Nephron progenitor cell (in vitro differentiated cells): Measurements from ENCODE around the gene TRPC1.
A peak's percentile ranks its signal among the peaks of the same experiment; 100 is the strongest.

ENCODE experiments used
- DNase-seq: peaks from one replicate; pipeline ENCODE4 v3.0.0; 2021
- H3K27ac Mint-ChIP-seq: 2 replicates; pipeline ENCODE4 v1.8.0; 2021; ENCODE audit warnings: mild to moderate bottlenecking, moderate library complexity, mixed read lengths
- H3K27me3 Mint-ChIP-seq: 2 replicates; pipeline ENCODE4 v1.8.0; 2021; ENCODE audit warnings: mild to moderate bottlenecking, low read depth, mixed read lengths; ENCODE audit not compliant: poor library complexity
- H3K36me3 Mint-ChIP-seq: 2 replicates; pipeline ENCODE4 v1.8.0; 2021; ENCODE audit warnings: low read depth, mixed read lengths
- H3K4me1 Mint-ChIP-seq: 2 replicates; pipeline ENCODE4 v1.8.0; 2021; ENCODE audit warnings: mixed read lengths
- H3K4me3 Mint-ChIP-seq: 2 replicates; pipeline ENCODE4 v1.8.0; 2021; ENCODE audit warnings: mild to moderate bottlenecking, moderate library complexity, mixed read lengths
- H3K9me3 Mint-ChIP-seq: 2 replicates; pipeline ENCODE4 v1.8.0; 2021; ENCODE audit warnings: mild to moderate bottlenecking, moderate library complexity, mixed read lengths
- TF ChIP-seq, protein P1 (sequence below): fragments of 200-600 bp; sonication (generic); IDR thresholded peaks from 2 replicates; pipeline ENCODE4 v1.5.0; 2021; ENCODE audit warnings: antibody characterized with exemption

The TRPC1 gene

DNA sequence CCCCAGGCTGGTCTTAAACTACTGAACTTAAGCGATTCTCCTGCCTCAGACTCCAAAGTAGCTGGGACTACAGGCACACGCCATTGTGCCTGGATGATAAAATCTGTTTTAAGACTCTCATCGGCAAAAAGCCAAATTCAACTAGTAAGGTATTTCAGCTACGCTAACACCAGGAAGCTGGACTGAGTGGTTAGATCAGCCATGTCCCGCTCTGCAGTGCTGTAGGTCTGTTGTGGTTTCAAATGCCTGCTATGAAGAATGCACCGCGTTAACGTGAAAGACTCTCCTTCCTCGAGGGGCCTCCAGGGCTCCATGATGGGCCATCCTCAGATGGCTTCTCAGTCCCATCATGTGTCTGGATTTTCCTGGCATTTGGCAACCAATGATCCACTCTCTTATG is 94.8 kb downstream of the TRPC1 start:
- H3K27me3 Mint-ChIP-seq: peaks cover 5% of the 10 kb centered on the region
- peaks cover 10% of the 10 kb centered on the region for H3K36me3 Mint-ChIP-seq
- no peak overlapping the region for H3K27ac Mint-ChIP-seq
- TF ChIP-seq, protein P1, sequence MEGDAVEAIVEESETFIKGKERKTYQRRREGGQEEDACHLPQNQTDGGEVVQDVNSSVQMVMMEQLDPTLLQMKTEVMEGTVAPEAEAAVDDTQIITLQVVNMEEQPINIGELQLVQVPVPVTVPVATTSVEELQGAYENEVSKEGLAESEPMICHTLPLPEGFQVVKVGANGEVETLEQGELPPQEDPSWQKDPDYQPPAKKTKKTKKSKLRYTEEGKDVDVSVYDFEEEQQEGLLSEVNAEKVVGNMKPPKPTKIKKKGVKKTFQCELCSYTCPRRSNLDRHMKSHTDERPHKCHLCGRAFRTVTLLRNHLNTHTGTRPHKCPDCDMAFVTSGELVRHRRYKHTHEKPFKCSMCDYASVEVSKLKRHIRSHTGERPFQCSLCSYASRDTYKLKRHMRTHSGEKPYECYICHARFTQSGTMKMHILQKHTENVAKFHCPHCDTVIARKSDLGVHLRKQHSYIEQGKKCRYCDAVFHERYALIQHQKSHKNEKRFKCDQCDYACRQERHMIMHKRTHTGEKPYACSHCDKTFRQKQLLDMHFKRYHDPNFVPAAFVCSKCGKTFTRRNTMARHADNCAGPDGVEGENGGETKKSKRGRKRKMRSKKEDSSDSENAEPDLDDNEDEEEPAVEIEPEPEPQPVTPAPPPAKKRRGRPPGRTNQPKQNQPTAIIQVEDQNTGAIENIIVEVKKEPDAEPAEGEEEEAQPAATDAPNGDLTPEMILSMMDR: no peak
- DNase-seq: no peak
- no peak overlapping the region for H3K4me3 Mint-ChIP-seq
- no peaks in the 10 kb centered on the region for H3K9me3 Mint-ChIP-seq
- H3K4me1 Mint-ChIP-seq: peaks cover 14% of the 10 kb centered on the region

GRCh38 chr3:142819179-142819578 is 95.3 kb downstream of the TRPC1 start:
- peaks cover 16% of the 10 kb centered on the region for H3K4me1 Mint-ChIP-seq

GRCh38 chr3:142828703-142829305 is 105.0 kb downstream of the TRPC1 start:
- Mint-ChIP-seq H3K4me1 (peaks cover 13% of the 10 kb centered on the region), H3K4me3 (no peak overlapping the region), H3K27me3 (peaks cover 4% of the 10 kb centered on the region), H3K27ac (no peak overlapping the region), H3K9me3 (no peaks in the 10 kb centered on the region), H3K36me3 (peaks cover 7% of the 10 kb centered on the region)
- peak; percentile 87 for DNase-seq
- TF ChIP-seq, protein P1: peak; percentile 84

More at GRCh38 chr3:142819179-142819578, 95.3 kb downstream of the TRPC1 start:
- no peak overlapping the region for H3K27ac Mint-ChIP-seq
- peaks cover 5% of the 10 kb centered on the region for H3K27me3 Mint-ChIP-seq
- H3K36me3 Mint-ChIP-seq: peaks cover 10% of the 10 kb centered on the region
- H3K9me3 Mint-ChIP-seq: no peaks in the 10 kb centered on the region
- TF ChIP-seq, protein P1: no peak
- DNase-seq: no peak
- no peak overlapping the region for H3K4me3 Mint-ChIP-seq

DNA sequence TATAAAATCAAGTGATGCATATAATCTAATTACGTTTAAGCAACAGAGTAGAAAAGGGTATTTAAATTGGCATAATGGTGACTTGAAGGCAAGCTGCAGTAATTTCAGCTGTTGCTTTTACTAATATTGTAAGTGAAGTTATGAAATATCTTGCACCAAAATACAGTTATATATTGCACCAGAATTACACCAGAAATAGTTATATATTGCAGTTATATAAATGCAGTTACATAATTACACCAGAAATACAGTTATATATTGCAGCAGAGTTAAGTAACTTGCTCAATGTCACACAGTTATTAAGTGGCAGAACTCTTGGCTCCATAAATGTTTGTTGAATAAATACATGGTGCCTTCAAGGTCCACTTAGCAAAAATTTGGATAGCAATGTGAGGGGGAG is 113.7 kb downstream of the TRPC1 start:
- H3K27ac Mint-ChIP-seq: no peak overlapping the region
- TF ChIP-seq, protein P1: no peak
- H3K9me3 Mint-ChIP-seq: peaks cover 4% of the 10 kb centered on the region
- peaks cover 25% of the 10 kb centered on the region for H3K36me3 Mint-ChIP-seq
- H3K4me3 Mint-ChIP-seq: no peak overlapping the region
- H3K4me1 Mint-ChIP-seq: no peaks in the 10 kb centered on the region
- peaks cover 3% of the 10 kb centered on the region for H3K27me3 Mint-ChIP-seq
- no peak for DNase-seq

GRCh38 chr3:142839831-142840230 is 116.0 kb downstream of the TRPC1 start:
- H3K4me3 Mint-ChIP-seq: no peak overlapping the region
- H3K36me3 Mint-ChIP-seq: peaks cover 33% of the 10 kb centered on the region
- H3K27ac Mint-ChIP-seq: peak overlapping the region; percentile 5
- H3K4me1 Mint-ChIP-seq: no peaks in the 10 kb centered on the region
- TF ChIP-seq, protein P1: no peak
- DNase-seq: no peak
- peaks cover 4% of the 10 kb centered on the region for H3K9me3 Mint-ChIP-seq
- peaks cover 3% of the 10 kb centered on the region for H3K27me3 Mint-ChIP-seq

- DNase-seq: no peak
- Mint-ChIP-seq H3K9me3 (no peaks in the 10 kb centered on the region), H3K27ac (no peak overlapping the region), H3K4me3 (no peak overlapping the region), H3K36me3 (peaks cover 27% of the 10 kb centered on the region), H3K27me3 (no peaks in the 10 kb centered on the region), H3K4me1 (no peaks in the 10 kb centered on the region)
- TF ChIP-seq, protein P1: peak; percentile 41
These were observed 120.6 kb downstream of the TRPC1 start for GRCh38 chr3:142844339-142844977.
